Spleen (tissue), 11 donors: ENCODE data around the gene DGUOK. TPM values are rescaled to one million over a fixed set of nuclear protein-coding genes. Genes with fewer than 3 reads are reported as not detected.

ENCODE experiments used
- DNase-seq: peaks from one replicate; pipeline ENCODE4 v3.0.0-alpha.2; 2020
- H3K27ac ChIP-seq, 8 donors: fragments of 200-600 bp; sonication (generic) in 7 of 8; 1 replicate in 4 of 8; 2 replicates in 4 of 8; pipeline versions ENCODE4 v1.5.0 to v1.8.0; 2016 to 2021; ENCODE audit warnings: inconsistent platforms in 4 of 8, mild to moderate bottlenecking in 4 of 8, moderate library complexity in 1 of 8
- H3K27me3 ChIP-seq, 7 donors: fragments of 200-600 bp; sonication (generic) in 6 of 7; replicated peaks in 1 of 7; 1 replicate in 4 of 7; 2 replicates in 3 of 7; pipeline versions ENCODE4 v1.5.0 to v1.8.0; 2016 to 2021; ENCODE audit warnings: inconsistent platforms in 3 of 7, mild to moderate bottlenecking in 1 of 7
- H3K36me3 ChIP-seq, 6 donors: fragments of 200-600 bp; sonication (generic) in 5 of 6; 1 replicate in 4 of 6; 2 replicates in 2 of 6; pipeline versions ENCODE4 v1.5.0 to v1.8.0; 2016 to 2021; ENCODE audit warnings: inconsistent platforms in 2 of 6
- H3K4me1 ChIP-seq, 6 donors: fragments of 200-600 bp; sonication (generic) in 5 of 6; 1 replicate in 3 of 6; 2 replicates in 3 of 6; pipeline versions ENCODE4 v1.5.0 to v1.8.0; 2016 to 2021; ENCODE audit warnings: inconsistent platforms in 3 of 6
- H3K4me3 ChIP-seq, 8 donors: fragments of 200-600 bp; sonication (generic) in 7 of 8; 1 replicate in 4 of 8; 2 replicates in 4 of 8; pipeline versions ENCODE4 v1.5.0 to v1.8.0; 2016 to 2021; ENCODE audit warnings: inconsistent platforms in 4 of 8, mild to moderate bottlenecking in 4 of 8, moderate library complexity in 2 of 8
- H3K9me3 ChIP-seq, 8 donors: fragments of 200-600 bp; sonication (generic) in 7 of 8; 1 replicate in 4 of 8; 2 replicates in 4 of 8; pipeline versions ENCODE4 v1.5.0 to v1.8.0; 2016 to 2021; ENCODE audit warnings: inconsistent platforms in 4 of 8
- POLR2A ChIP-seq, 3 donors: fragments of 450-650 bp; IDR thresholded peaks; one replicate each; pipeline ENCODE4 v1.5.1; 2017; ENCODE audit warnings: antibody characterized with exemption in 3 of 3, mild to moderate bottlenecking in 1 of 3
- POLR2AphosphoS5 ChIP-seq, 3 donors: sonication (generic); formaldehyde crosslinking; IDR thresholded peaks; one replicate each; pipeline ENCODE4 v1.5.1; 2017; ENCODE audit warnings: antibody characterized with exemption in 3 of 3
- WGBS, 5 donors: extraction: QIAGEN DNeasy Blood & Tissue Kit in 3 of 5; methylation state at CpG; one replicate each; pipeline versions ENCODE4 v1.1.5 to v1.1.7; 2013 to 2018; 5-methylcytosine and 5-hydroxymethylcytosine counted together
- intact Hi-C: fragments of 100-400 bp; cut with DNase I; formaldehyde crosslinking; loops from one replicate; pipeline ENCODE4 v1.15.0; 2023; ENCODE audit warnings: low total_unique reads
- polyA plus RNA-seq, 3 donors: library from polyadenylated mRNA; stranded (reverse); fragments of 200-250 nt; gene quantifications; one replicate each; pipeline ENCODE4 v1.2.1, GENCODE V29; 2013
- total RNA-seq, 7 donors: library from RNA; depleted of rRNA in 3 of 7; stranded (reverse); fragments of >200 nt in 3 of 7; fragmentation: NEBNext Ultra II Directional in 4 of 7; extraction: Animal tissue kit (Norgen Biotek cat#: 25700) in 4 of 7; gene quantifications; one replicate each; pipeline versions ENCODE4 v1.1.0 to v1.2.1, GENCODE V29; 2016 to 2021
- TF ChIP-seq, protein P1 (sequence below), 11 experiments: fragments of 200-600 bp in 7 of 11; fragments of 450-650 bp in 4 of 11; sonication (generic) in 4 of 11; IDR thresholded peaks in 8 of 11; conservative IDR thresholded peaks in 3 of 11; 1 replicate in 7 of 11; 2 replicates in 4 of 11; pipeline versions ENCODE4 v1.4.0 to v1.8.0; 2016 to 2021; ENCODE audit warnings: antibody characterized with exemption in 11 of 11, inconsistent platforms in 4 of 11, mild to moderate bottlenecking in 1 of 11
- donor health status: healthy with polysubstance abuse.
- donor health status: DM: no; HTN: no; CAD: no; lungs with moderate emphysema.
- donor health status: DM: no; HTN: no; CAD: no.
- donor health status: Bipolar disorder and iron deficiency.
- donor health status: healthy.
- donor health status: DM: no; HTN: no; CAD: no.
- donor health status: DM: yes; HTN: yes; CAD: no.

The DGUOK gene
- total and polyA plus RNA-seq, 10 donors: 41.3 to 120 (median 57.1) TPM

DNA sequence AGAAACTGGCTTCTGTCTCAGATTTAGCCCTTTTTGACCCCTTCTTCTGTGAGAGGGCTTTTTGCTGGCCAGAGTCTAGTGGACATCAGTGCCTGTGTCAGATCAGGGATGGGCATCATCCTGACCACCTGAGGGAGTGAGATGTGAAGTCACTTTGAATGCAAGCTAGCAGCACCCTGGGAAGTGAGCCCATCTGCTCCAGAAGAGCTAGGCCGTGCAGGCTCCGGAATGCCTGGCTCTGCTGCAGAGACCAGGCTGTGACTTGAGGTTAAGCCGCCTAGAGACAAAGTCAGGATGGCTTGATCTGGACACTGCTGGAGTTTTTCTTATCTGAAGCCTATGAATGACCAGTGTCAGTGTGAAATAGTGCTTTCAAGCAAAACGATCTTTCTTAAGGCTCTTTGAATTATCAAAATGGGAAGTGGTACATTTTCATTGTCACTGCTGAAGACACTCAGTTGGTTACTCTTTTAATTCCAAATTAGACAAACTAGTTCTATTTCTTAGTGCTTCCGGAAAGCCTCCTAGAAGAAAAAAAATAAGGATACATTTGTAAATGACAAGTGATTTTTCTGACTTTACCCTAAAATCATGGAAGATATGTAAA is 20.8 kb downstream of the DGUOK start:
- WGBS, 5 donors: 74 to 87% (median 82%) methylated on average over 5 of the region's 5 CpGs
- no peaks in the 10 kb centered on the region for H3K27me3 ChIP-seq
- no peak overlapping the region for H3K4me3 ChIP-seq
- peaks cover 0 to 78% (median 35%) of the 10 kb centered on the region in 6 donors for H3K4me1 ChIP-seq
- no peaks in the 10 kb centered on the region for H3K9me3 ChIP-seq
- no peak for DNase-seq
- peak overlapping the region in 2 of 8 donors; percentile 76 to 78 for H3K27ac ChIP-seq
- H3K36me3 ChIP-seq: peaks cover 2 to 100% (median 60%) of the 10 kb centered on the region in 6 donors
- TF ChIP-seq, protein P1, sequence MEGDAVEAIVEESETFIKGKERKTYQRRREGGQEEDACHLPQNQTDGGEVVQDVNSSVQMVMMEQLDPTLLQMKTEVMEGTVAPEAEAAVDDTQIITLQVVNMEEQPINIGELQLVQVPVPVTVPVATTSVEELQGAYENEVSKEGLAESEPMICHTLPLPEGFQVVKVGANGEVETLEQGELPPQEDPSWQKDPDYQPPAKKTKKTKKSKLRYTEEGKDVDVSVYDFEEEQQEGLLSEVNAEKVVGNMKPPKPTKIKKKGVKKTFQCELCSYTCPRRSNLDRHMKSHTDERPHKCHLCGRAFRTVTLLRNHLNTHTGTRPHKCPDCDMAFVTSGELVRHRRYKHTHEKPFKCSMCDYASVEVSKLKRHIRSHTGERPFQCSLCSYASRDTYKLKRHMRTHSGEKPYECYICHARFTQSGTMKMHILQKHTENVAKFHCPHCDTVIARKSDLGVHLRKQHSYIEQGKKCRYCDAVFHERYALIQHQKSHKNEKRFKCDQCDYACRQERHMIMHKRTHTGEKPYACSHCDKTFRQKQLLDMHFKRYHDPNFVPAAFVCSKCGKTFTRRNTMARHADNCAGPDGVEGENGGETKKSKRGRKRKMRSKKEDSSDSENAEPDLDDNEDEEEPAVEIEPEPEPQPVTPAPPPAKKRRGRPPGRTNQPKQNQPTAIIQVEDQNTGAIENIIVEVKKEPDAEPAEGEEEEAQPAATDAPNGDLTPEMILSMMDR (IDR thresholded peaks at IDR 0.05 in 8 of 11, conservative IDR thresholded peaks at IDR 0.05 in 3 of 11): no peak
- TF ChIP-seq POLR2A (IDR thresholded peaks at IDR 0.05) (no peak), POLR2AphosphoS5 (IDR thresholded peaks at IDR 0.05) (no peak)
- intact Hi-C loops: no loop called here

DNA sequence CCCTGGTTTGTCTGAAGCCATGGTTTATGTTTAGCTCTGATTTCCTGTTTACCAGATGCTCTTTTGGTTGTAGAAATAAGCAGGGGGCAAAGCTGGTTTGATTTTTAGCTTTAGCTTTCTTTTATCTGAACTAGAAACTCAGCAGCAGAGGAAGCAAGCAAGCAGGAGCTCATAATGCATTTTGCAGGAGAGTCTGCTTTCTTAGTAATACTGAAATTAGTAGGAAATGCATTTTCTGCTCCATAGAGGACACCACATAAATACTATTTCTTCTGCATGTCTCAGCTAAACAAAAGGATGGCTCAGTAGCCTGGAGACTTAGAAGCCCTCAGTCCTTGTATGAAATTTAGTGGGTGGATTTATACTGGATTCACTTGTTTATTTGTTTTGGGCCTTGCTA is 23.1 kb downstream of the DGUOK start:
- DNase-seq: no peak
- Histone ChIP-seq H3K27me3 (no peaks in the 10 kb centered on the region), H3K27ac (peak overlapping the region in 3 of 8 donors; percentile 73 to 78 (median 76)), H3K9me3 (no peaks in the 10 kb centered on the region), H3K4me1 (peaks cover 0 to 74% (median 30%) of the 10 kb centered on the region in 6 donors), H3K36me3 (peaks cover 0 to 100% (median 77%) of the 10 kb centered on the region in 6 donors), H3K4me3 (no peak overlapping the region)
- intact Hi-C loops: no loop called here
- TF ChIP-seq, protein P1 (IDR thresholded peaks at IDR 0.05 in 8 of 11, conservative IDR thresholded peaks at IDR 0.05 in 3 of 11): no peak
- TF ChIP-seq POLR2AphosphoS5 (IDR thresholded peaks at IDR 0.05): no peak
- TF ChIP-seq POLR2A (IDR thresholded peaks at IDR 0.05): no peak

DNA sequence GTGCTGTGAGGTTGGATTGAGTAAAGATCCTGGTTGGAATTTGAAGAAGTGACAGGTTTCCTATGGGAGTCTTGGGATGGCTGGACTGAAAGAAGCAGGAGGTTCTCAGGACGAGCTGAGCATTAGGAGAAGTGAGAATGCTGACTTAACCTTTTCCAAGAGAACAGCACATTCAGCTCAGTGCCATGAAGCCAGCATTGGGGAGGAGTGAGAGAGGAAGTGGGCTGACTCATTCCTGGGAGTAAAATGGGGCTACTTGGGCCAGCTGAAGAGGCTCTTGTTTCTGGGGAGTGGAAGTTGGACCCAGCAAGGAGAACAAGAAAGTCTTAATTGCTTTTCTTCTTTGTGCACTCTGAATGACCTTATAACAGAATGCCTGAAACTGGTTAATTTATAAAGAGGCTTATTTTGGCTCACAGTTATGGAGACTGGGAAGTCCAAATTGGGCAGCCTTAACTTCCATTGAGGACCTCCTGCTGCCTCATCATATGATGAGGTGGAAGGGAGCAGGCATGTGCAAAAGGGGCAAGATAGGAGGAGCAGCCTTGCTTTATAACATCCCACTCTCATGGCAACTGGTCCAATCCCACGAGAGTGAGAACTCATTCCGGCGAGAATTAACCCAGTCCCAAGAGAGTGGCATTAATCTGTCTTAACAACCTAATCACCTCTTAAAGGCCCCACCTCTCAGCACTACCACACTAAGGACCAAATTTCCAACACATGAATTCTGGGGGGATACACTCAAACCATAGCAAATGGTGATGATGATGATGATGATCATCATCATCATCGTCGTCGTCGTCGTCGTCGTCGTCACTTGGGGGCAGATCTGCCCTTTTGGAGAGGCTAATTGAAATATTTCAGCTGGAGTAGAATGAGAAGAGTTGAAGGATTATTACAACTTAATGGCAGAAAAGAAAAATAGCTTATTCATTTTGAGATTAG is 26.1 kb downstream of the DGUOK start:
- Histone ChIP-seq H3K9me3 (no peaks in the 10 kb centered on the region), H3K27ac (peak overlapping the region in 1 of 8 donors; percentile 48), H3K36me3 (peaks cover 0 to 100% (median 78%) of the 10 kb centered on the region in 6 donors), H3K4me1 (peaks cover 0 to 56% (median 28%) of the 10 kb centered on the region in 6 donors), H3K27me3 (no peaks in the 10 kb centered on the region), H3K4me3 (no peak overlapping the region)
- 74 to 93% (median 84%) methylated on average over 12 of the region's 12 CpGs for WGBS, 5 donors
- intact Hi-C loops: no loop called here
- no peak for TF ChIP-seq POLR2A (IDR thresholded peaks at IDR 0.05)
- peak in 1 of 3 donors; percentile 58 for TF ChIP-seq POLR2AphosphoS5 (IDR thresholded peaks at IDR 0.05)
- DNase-seq: no peak

DNA sequence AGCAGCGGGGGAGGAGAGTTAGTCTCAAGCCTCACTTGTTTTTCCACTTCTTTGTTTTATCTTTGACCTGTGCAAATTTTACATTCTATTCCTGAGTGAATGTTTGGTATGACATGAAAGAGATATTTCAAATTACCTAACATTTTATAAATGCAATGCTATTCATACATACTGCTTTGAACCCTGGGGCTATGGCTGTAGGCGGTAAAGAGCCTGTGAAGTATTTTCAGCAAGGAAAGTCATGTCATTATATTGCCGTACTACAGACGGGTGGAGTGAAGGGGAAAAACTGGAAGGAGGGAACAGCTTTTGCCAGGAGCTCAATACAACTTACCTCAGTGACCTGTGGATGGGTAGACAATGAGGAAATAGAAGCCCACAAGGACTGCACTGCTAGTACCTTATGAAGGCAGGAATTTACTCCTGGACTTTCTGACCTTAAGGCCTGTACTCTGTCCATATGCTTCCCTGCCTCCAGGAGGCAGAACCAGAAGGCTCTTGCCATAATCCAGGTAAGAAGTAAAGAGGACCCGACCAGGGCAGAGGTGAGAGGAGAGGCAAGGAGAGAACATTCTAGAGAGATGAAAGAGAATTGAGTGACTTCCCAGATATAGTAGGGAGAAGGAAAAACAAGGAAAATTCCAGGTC is 29.7 kb downstream of the DGUOK start:
- Histone ChIP-seq H3K36me3 (peaks cover 0 to 100% (median 78%) of the 10 kb centered on the region in 6 donors), H3K27ac (no peak overlapping the region), H3K4me3 (no peak overlapping the region), H3K27me3 (no peaks in the 10 kb centered on the region), H3K9me3 (no peaks in the 10 kb centered on the region), H3K4me1 (peaks cover 0 to 20% (median 3%) of the 10 kb centered on the region in 6 donors)
- DNase-seq: no peak
- intact Hi-C loops: no loop called here
- WGBS, 5 donors: 94 to 95% (median 94%) methylated on average over 5 of the region's 5 CpGs
- TF ChIP-seq POLR2AphosphoS5 (IDR thresholded peaks at IDR 0.05) (no peak), POLR2A (IDR thresholded peaks at IDR 0.05) (no peak)
- TF ChIP-seq, protein P1 (IDR thresholded peaks at IDR 0.05 in 8 of 11, conservative IDR thresholded peaks at IDR 0.05 in 3 of 11): no peak
